GM12875 (cell line): Measurements from ENCODE around the gene E2F3.

Experiments
- H3K4me3 ChIP-seq: one replicate; pipeline ENCODE4 v1.5.1; 2011; ENCODE audit warnings: low read depth, low read length, control low read depth
- CTCF ChIP-seq: IDR thresholded peaks from 2 replicates; pipeline ENCODE4 v1.5.1; 2011; ENCODE audit warnings: low read depth, mild to moderate bottlenecking, control low read depth, inconsistent platforms, low read length, moderate library complexity, borderline replicate concordance; ENCODE audit not compliant: insufficient read depth

The E2F3 gene

GRCh38 chr6:20433321-20433720 is 31.6 kb downstream of the E2F3 start:
- no peak for TF ChIP-seq CTCF
- no peak overlapping the region for H3K4me3 ChIP-seq

- H3K4me3 ChIP-seq = no peak overlapping the region
- TF ChIP-seq CTCF = no peak
These were observed 32.2 kb downstream of the E2F3 start for GRCh38 chr6:20433929-20434328.

GRCh38 chr6:20434766-20435165 is 33.1 kb downstream of the E2F3 start:
- no peak overlapping the region for H3K4me3 ChIP-seq
- TF ChIP-seq CTCF = no peak

GRCh38 chr6:20436719-20437118 is 35.0 kb downstream of the E2F3 start:
- no peak for TF ChIP-seq CTCF
- no peak overlapping the region for H3K4me3 ChIP-seq

- TF ChIP-seq CTCF = no peak
- no peak overlapping the region for H3K4me3 ChIP-seq
These were observed 36.0 kb downstream of the E2F3 start for GRCh38 chr6:20437639-20438038.

GRCh38 chr6:20438462-20439070 is 36.9 kb downstream of the E2F3 start:
- H3K4me3 ChIP-seq = no peak overlapping the region
- no peak for TF ChIP-seq CTCF

- TF ChIP-seq CTCF = no peak
- no peak overlapping the region for H3K4me3 ChIP-seq
These were observed 37.9 kb downstream of the E2F3 start for GRCh38 chr6:20439558-20439957.
